ENCODE measurements around the gene LHB.
"Not testable (repeated sequence)": the region's sequence is repeated elsewhere in the genome, so short reads cannot be mapped to it uniquely, and the experiment has no call there.

LHB gene

GRCh38 chr19:49017041-49017665 lies at the start of gene LHB:
TSS of gene LHB (minus strand) at chr19:49017091. CDS start at chr19:49017081, 10 bp downstream.
- DNase-seq, result no peak

GRCh38 chr19:49065905-49066512 lies 49.1 kb upstream of the LHB start:
- no peak for DNase-seq

GRCh38 chr19:49064768-49065611 lies 48.1 kb upstream of the LHB start, which contains the start of gene NTF4:
TSS of gene NTF4 (minus strand) at chr19:49064818. CDS start at chr19:49061997, 2,821 bp downstream.
- DNase-seq, result peak; percentile 33

- DNase-seq, result no peak
These were observed 47.2 kb upstream of the LHB start for GRCh38 chr19:49064029-49064629.

GRCh38 chr19:49061445-49061844 lies 44.6 kb upstream of the LHB start:
- DNase-seq, result no peak

- DNase-seq, result no peak
These were observed 44.1 kb upstream of the LHB start for GRCh38 chr19:49061000-49061399.

GRCh38 chr19:49059053-49059452 lies 42.2 kb upstream of the LHB start:
- no peak for DNase-seq

GRCh38 chr19:49058562-49058961 lies 41.7 kb upstream of the LHB start:
- peak; percentile 51 for DNase-seq

GRCh38 chr19:49057636-49058234 lies 40.8 kb upstream of the LHB start, which contains the start of gene CGB7:
TSS of gene CGB7 (minus strand) at chr19:49057749. CDS start at chr19:49055375, 2,374 bp downstream.
- peak; percentile 63 for DNase-seq

GRCh38 chr19:49056902-49057596 lies 40.2 kb upstream of the LHB start:
- DNase-seq, result not testable (repeated sequence)

- DNase-seq, result peak; percentile 45
These were observed 39.4 kb upstream of the LHB start for GRCh38 chr19:49056101-49056901.

- peak; percentile 66 for DNase-seq
These were observed 33.6 kb upstream of the LHB start for GRCh38 chr19:49050376-49051033.

GRCh38 chr19:49049834-49050233 lies 32.9 kb upstream of the LHB start:
- not testable (repeated sequence) for DNase-seq

- not testable (repeated sequence) for DNase-seq
These were observed 32.1 kb upstream of the LHB start, which contains the start of gene CGB8 for GRCh38 chr19:49049011-49049410. TSS of gene CGB8 (minus strand) at chr19:49049111. CDS start at chr19:49048739, 372 bp downstream.

- DNase-seq, result not testable (repeated sequence)
These were observed 26.7 kb upstream of the LHB start, which contains the start of gene CGB5 for GRCh38 chr19:49043548-49043947. TSS of gene CGB5 (plus strand) at chr19:49043848. CDS start at chr19:49044210, 362 bp downstream.

- DNase-seq, result not testable (repeated sequence)
These were observed 25.8 kb upstream of the LHB start for GRCh38 chr19:49042666-49043065.

GRCh38 chr19:49042177-49042576 lies 25.3 kb upstream of the LHB start:
- DNase-seq, result no peak

- not testable (repeated sequence) for DNase-seq
These were observed 22.8 kb upstream of the LHB start for GRCh38 chr19:49039736-49040135.

GRCh38 chr19:49038557-49039276 lies 21.8 kb upstream of the LHB start:
- DNase-seq, result peak; percentile 66

- not testable (repeated sequence) for DNase-seq
These were observed 21.2 kb upstream of the LHB start for GRCh38 chr19:49038111-49038510.

Measured in fibroblast of upper back skin (primary cell).